Transverse colon (tissue), 3 donors: Measurements from ENCODE around the gene AGAP9.
"Not testable (repeated sequence)": the region's sequence is repeated elsewhere in the genome, so short reads cannot be mapped to it uniquely, and the experiment has no call there.

ENCODE experiments used
- CTCF ChIP-seq, 5 experiments: fragments of 200-600 bp in 3 of 5; fragments of 450-650 bp in 2 of 5; sonication (generic) in 3 of 5; IDR thresholded peaks; 1 replicate in 2 of 5; 2 replicates in 3 of 5; pipeline ENCODE4 v1.5.1; 2016 to 2017; ENCODE audit warnings: antibody characterized with exemption in 5 of 5, inconsistent platforms in 3 of 5, mild to moderate bottlenecking in 2 of 5, moderate library complexity in 1 of 5
- POLR2A ChIP-seq: fragments of 450-650 bp; IDR thresholded peaks from one replicate; pipeline ENCODE4 v1.6.1; 2016; ENCODE audit warnings: antibody characterized with exemption, mild to moderate bottlenecking, moderate library complexity

GRCh38 chr10:47558109-47558508, 34.7 kb upstream of the AGAP9 start:
- not testable (repeated sequence) for TF ChIP-seq CTCF (IDR thresholded peaks at IDR 0.05); POLR2A
